ENCODE measurements around the gene EML6.

- TF ChIP-seq CTCF (IDR thresholded peaks at IDR 0.05) (no peak), EZH2 (IDR thresholded peaks at IDR 0.05) (no peak)
These were observed 294.0 kb downstream of the EML6 start for GRCh38 chr2:55017428-55017827.
